Activated T-helper 2 cell treated with anti-CD3 and anti-CD28 coated beads, Interferon-gamma antibody, Interleukin-2, Interleukin-4, amounts not matched to agents 10 μg/mL and 5 μg/mL and 100 μg/mL, durations not matched to agents 14 hours and 24 hours and 36 hours (primary cell): ENCODE measurements around the gene RTTN. TPM values are rescaled to one million over a fixed set of nuclear protein-coding genes. Genes with fewer than 3 reads are reported as not detected.
"Not testable (repeated sequence)": the region's sequence is repeated elsewhere in the genome, so short reads cannot be mapped to it uniquely, and the experiment has no call there.

ENCODE experiments used
- DNase-seq: peaks from one replicate; pipeline ENCODE4 v3.0.0; 2021; ENCODE audit warnings: low spot score
- H3K27ac Mint-ChIP-seq: one replicate; pipeline ENCODE4 v1.8.0; 2021; ENCODE audit warnings: mixed read lengths
- H3K27me3 Mint-ChIP-seq: one replicate; pipeline ENCODE4 v1.8.0; 2021; ENCODE audit warnings: low read depth, mixed read lengths
- H3K36me3 Mint-ChIP-seq: one replicate; pipeline ENCODE4 v1.8.0; 2021; ENCODE audit warnings: low read depth, mixed read lengths
- H3K4me1 Mint-ChIP-seq: one replicate; pipeline ENCODE4 v1.8.0; 2021; ENCODE audit warnings: low read depth, mixed read lengths
- H3K4me3 Mint-ChIP-seq: one replicate; pipeline ENCODE4 v1.8.0; 2021; ENCODE audit warnings: low read depth, mild to moderate bottlenecking, moderate library complexity, mixed read lengths
- H3K9me3 Mint-ChIP-seq: one replicate; pipeline ENCODE4 v1.8.0; 2021; ENCODE audit warnings: mixed read lengths
- intact Hi-C: fragments of 100-400 bp; cut with micrococcal nuclease; formaldehyde crosslinking; loops from one replicate; pipeline ENCODE4 v1.15.1; 2023
- total RNA-seq: library from RNA; stranded (reverse); gene quantifications from 2 replicates; pipeline ENCODE4 v1.2.3, GENCODE V29; 2022

The RTTN gene
- total RNA-seq, 1 donor from 2014 or later = 21.0 TPM

DNA sequence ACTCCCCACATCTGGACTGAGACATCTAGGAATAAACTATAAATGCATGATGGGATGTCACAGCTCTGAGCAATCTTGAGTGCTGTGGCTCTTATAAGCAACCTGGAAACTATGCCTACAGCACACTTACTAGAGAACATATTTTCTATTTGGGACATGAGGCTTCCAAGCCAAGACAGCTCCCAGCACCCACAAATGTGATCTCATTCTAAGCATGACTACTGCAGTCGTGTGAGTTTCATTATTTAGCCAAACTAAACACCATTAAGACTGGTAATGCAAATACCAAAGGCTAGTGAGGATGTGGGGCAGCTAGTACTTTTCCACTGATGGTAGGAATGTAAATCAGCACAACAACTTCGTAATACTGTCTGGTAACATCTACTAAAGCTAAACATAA lies 72.5 kb downstream of the RTTN start:
- no peak for DNase-seq
- Mint-ChIP-seq H3K4me1 (peaks cover 7% of the 10 kb centered on the region), H3K4me3 (no peak overlapping the region), H3K27ac (no peak overlapping the region), H3K9me3 (no peaks in the 10 kb centered on the region), H3K36me3 (peaks cover 23% of the 10 kb centered on the region), H3K27me3 (no peaks in the 10 kb centered on the region)
- intact Hi-C loops = no loop called here

DNA sequence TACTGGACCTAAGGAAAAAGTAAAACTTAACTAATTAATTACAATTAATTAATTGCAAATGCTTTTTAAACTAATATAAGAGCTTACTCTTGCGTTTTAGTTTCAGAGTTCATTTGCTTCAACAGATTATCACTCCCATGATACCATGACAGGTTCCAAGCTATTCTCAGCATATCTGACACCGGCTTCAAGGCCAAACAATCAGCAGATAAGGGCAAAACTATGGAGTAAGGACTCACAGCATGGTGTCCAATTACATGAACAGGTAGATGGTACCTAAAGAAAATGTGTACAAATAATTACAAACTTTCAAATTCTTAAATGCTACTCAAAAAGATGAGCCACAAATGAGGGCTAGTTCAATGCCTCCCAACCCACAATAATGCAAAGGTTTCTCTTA lies 77.2 kb downstream of the RTTN start:
- no peaks in the 10 kb centered on the region for H3K9me3 Mint-ChIP-seq
- no peaks in the 10 kb centered on the region for H3K27me3 Mint-ChIP-seq
- H3K4me1 Mint-ChIP-seq = peaks cover 4% of the 10 kb centered on the region
- H3K36me3 Mint-ChIP-seq = peaks cover 25% of the 10 kb centered on the region
- H3K27ac Mint-ChIP-seq = no peak overlapping the region
- no peak overlapping the region for H3K4me3 Mint-ChIP-seq
- intact Hi-C loops = no loop called here
- DNase-seq = no peak

DNA sequence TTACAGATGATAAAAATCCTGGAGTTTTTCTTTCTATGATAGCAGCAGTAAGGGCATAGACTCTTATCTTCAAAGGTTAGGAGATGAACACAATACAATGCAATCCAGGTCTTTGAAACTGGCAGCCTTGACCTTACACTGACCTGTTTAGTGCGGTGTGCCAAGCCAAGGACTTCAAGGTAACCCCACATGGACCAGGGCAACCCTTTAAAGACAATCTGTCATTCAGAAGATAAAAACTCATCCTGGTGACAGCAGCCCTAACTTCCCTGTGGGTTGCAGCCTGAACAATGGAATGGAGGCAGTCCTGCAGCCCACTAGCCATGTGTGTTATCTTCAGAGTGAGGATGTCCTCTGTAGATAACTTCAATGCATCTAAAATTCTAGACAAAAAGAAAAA lies 78.1 kb downstream of the RTTN start:
- H3K27ac Mint-ChIP-seq = no peak overlapping the region
- no peaks in the 10 kb centered on the region for H3K27me3 Mint-ChIP-seq
- DNase-seq = no peak
- intact Hi-C loops = no loop called here
- H3K4me3 Mint-ChIP-seq = no peak overlapping the region
- H3K9me3 Mint-ChIP-seq = no peaks in the 10 kb centered on the region
- peaks cover 4% of the 10 kb centered on the region for H3K4me1 Mint-ChIP-seq
- H3K36me3 Mint-ChIP-seq = peaks cover 25% of the 10 kb centered on the region

DNA sequence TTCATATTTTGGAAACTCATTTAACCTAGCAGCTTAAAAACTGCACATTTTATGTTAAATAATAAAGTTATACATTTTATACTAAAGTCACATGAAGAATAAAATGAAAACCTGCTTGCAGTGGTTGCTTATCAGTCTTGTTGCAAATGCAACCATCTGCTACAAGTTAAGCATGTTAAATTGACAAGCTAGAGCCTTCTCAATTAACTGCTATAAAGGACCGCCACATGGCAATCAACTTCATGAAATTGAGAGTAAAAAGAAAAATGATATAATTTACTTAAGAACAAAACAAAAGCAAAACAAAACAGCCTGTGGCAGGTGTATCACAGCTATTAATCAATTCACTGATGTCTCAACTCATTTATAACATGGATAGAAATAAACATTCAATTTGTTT lies 78.7 kb downstream of the RTTN start:
- Mint-ChIP-seq H3K27ac (no peak overlapping the region), H3K9me3 (no peaks in the 10 kb centered on the region), H3K4me1 (peaks cover 4% of the 10 kb centered on the region), H3K4me3 (no peak overlapping the region), H3K27me3 (no peaks in the 10 kb centered on the region), H3K36me3 (peaks cover 25% of the 10 kb centered on the region)
- intact Hi-C loops = no loop called here
- no peak for DNase-seq

GRCh38 chr18:70124139-70124538 lies 81.3 kb downstream of the RTTN start:
- Mint-ChIP-seq H3K36me3 (peaks cover 17% of the 10 kb centered on the region), H3K27ac (no peak overlapping the region), H3K4me1 (peaks cover 1% of the 10 kb centered on the region), H3K9me3 (no peaks in the 10 kb centered on the region), H3K4me3 (no peak overlapping the region), H3K27me3 (no peaks in the 10 kb centered on the region)
- DNase-seq = no peak
- intact Hi-C loops = no loop called here

DNA sequence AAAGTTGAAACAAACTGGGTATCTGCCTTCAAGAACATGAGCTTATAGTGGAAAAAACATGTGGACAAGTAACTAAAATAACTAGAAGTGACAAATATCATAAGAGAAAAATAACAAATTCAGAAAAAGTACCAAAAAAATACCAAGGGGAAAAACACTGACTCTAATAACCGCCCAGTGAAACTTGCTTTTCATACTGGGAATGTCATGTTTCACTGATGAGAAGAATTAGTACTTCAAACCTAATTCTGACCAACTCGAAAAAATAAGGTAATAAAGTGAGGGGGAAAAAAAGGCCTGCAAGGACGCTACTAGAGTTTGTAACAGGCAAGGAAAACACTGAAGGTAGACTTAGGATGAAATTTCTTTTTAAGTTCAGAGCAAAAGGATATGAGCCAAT lies 83.6 kb downstream of the RTTN start:
- Mint-ChIP-seq H3K27ac (no peak overlapping the region), H3K4me1 (peaks cover 8% of the 10 kb centered on the region), H3K9me3 (no peaks in the 10 kb centered on the region), H3K36me3 (peaks cover 27% of the 10 kb centered on the region), H3K4me3 (no peak overlapping the region), H3K27me3 (no peaks in the 10 kb centered on the region)
- intact Hi-C loops = no loop called here
- DNase-seq = no peak

DNA sequence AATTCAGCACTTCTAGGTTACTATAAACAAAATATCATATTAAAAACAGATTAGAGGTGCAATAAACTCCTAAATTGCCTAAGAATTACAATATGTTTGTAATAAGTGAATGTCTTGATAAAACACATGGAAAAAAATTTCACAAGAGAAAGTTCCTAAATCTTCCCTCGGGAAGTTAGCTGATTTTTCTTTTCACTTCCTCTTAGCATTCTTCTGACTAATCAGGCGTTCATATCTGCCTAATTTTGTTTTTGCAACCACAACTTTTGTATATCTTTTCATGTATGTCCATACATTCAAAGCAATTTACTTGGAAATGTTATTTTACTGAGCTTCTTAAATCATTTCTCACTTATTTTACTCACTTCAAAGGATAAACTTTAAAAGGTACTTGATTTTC lies 88.5 kb downstream of the RTTN start:
- Mint-ChIP-seq H3K27ac (no peak overlapping the region), H3K4me1 (peaks cover 8% of the 10 kb centered on the region), H3K9me3 (no peaks in the 10 kb centered on the region), H3K36me3 (peaks cover 38% of the 10 kb centered on the region), H3K4me3 (no peak overlapping the region), H3K27me3 (no peaks in the 10 kb centered on the region)
- intact Hi-C loops = no loop called here
- no peak for DNase-seq

- intact Hi-C loops = no loop called here
- Mint-ChIP-seq H3K9me3 (no peaks in the 10 kb centered on the region), H3K4me1 (peaks cover 6% of the 10 kb centered on the region), H3K27me3 (no peaks in the 10 kb centered on the region), H3K4me3 (no peak overlapping the region), H3K36me3 (peaks cover 35% of the 10 kb centered on the region), H3K27ac (no peak overlapping the region)
- DNase-seq = no peak
Observed at GRCh38 chr18:70113511-70113910, 92.0 kb downstream of the RTTN start.

GRCh38 chr18:70110678-70111077 lies 94.8 kb downstream of the RTTN start:
- intact Hi-C loops = no loop called here
- peaks cover 43% of the 10 kb centered on the region for H3K36me3 Mint-ChIP-seq
- no peak overlapping the region for H3K27ac Mint-ChIP-seq
- no peaks in the 10 kb centered on the region for H3K9me3 Mint-ChIP-seq
- H3K27me3 Mint-ChIP-seq = no peaks in the 10 kb centered on the region
- H3K4me1 Mint-ChIP-seq = no peaks in the 10 kb centered on the region
- no peak for DNase-seq
- H3K4me3 Mint-ChIP-seq = no peak overlapping the region

DNA sequence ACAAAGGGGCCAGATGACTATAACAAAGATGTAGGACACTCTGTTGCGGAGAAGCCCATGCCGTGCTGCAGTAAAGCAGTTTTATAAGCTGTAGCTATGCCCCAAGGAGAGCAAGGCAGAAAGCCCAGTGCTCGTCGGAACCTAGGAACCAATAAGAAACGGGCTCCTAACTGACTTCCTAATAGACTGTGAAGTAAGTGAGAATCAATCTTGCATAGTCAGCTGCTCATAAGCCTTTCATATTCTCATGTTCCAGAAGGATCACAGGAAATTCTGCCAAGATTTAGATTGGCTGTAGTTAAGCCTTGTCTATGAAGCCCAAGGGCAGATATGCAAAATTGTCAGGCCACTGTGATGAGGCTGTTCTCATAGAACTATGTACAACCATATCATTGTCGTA lies 98.4 kb downstream of the RTTN start:
- intact Hi-C loops = no loop called here
- Mint-ChIP-seq H3K27ac (no peak overlapping the region), H3K4me3 (no peak overlapping the region), H3K27me3 (no peaks in the 10 kb centered on the region), H3K4me1 (no peaks in the 10 kb centered on the region), H3K9me3 (peaks cover 11% of the 10 kb centered on the region), H3K36me3 (peaks cover 57% of the 10 kb centered on the region)
- no peak for DNase-seq

GRCh38 chr18:70102854-70103253 lies 102.6 kb downstream of the RTTN start:
- H3K27me3 Mint-ChIP-seq, H3K27ac Mint-ChIP-seq, H3K4me1 Mint-ChIP-seq, intact Hi-C loops, H3K4me3 Mint-ChIP-seq, DNase-seq: not testable (repeated sequence)
- H3K9me3 Mint-ChIP-seq = peaks cover 48% of the 10 kb centered on the region
- peaks cover 63% of the 10 kb centered on the region for H3K36me3 Mint-ChIP-seq

DNA sequence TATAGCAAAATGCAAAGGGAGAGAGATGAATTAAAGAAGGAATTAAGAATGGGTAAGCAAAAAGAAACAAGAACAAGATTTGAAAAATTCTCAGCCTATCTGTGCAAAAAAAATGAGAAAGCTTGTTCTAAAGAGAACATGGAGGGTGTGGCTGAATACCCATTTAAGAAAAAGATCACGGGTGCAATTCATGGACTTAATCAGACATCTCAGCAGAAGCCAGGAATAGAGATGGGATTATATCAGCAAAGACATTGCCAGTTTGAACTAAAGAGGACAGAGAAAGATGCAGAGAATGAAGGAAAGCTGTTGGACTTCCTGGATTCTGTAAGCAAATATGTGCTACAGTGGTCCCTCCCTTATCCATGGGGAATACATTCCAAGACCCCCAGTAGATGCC lies 115.6 kb downstream of the RTTN start:
- no peaks in the 10 kb centered on the region for H3K4me1 Mint-ChIP-seq
- no peak for DNase-seq
- H3K4me3 Mint-ChIP-seq = no peak overlapping the region
- peak overlapping the region; percentile 26 for H3K27ac Mint-ChIP-seq
- intact Hi-C loops = loop anchor here (5.0 to 10.0 kb wide), 3 partner anchors 193 to 1243 kb away; no protein-coding TSS in a partner anchor
- peaks cover 31% of the 10 kb centered on the region for H3K36me3 Mint-ChIP-seq
- peaks cover 6% of the 10 kb centered on the region for H3K9me3 Mint-ChIP-seq
- no peaks in the 10 kb centered on the region for H3K27me3 Mint-ChIP-seq

GRCh38 chr18:70086085-70086484 lies 119.4 kb downstream of the RTTN start:
- no peaks in the 10 kb centered on the region for H3K4me1 Mint-ChIP-seq
- DNase-seq = no peak
- no peak overlapping the region for H3K27ac Mint-ChIP-seq
- no peaks in the 10 kb centered on the region for H3K27me3 Mint-ChIP-seq
- intact Hi-C loops = loop anchor here (2.0 to 10.0 kb wide), 4 partner anchors 189 to 1239 kb away; no protein-coding TSS in a partner anchor
- H3K36me3 Mint-ChIP-seq = peaks cover 26% of the 10 kb centered on the region
- H3K9me3 Mint-ChIP-seq = no peaks in the 10 kb centered on the region
- no peak overlapping the region for H3K4me3 Mint-ChIP-seq

DNA sequence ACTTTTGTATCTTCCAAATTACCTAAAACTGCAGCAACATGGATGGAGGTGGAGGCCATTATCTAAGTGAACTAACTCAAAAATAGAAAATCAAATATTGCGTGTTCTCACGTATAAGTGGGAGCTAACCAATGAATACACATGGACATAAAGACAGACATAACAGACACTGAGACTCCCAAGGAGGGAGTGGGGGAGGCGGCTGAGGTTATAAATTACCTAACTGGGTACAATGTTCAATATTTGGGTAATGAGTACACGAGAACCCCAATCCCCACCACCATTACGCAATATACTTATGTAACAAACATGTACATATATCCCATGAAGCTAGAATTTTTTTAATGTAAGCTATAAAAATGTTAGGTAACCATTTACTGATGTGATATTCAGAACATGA lies 119.8 kb downstream of the RTTN start:
- Mint-ChIP-seq H3K27me3 (no peaks in the 10 kb centered on the region), H3K9me3 (no peaks in the 10 kb centered on the region), H3K27ac (no peak overlapping the region), H3K4me3 (no peak overlapping the region), H3K4me1 (no peaks in the 10 kb centered on the region), H3K36me3 (peaks cover 26% of the 10 kb centered on the region)
- DNase-seq = no peak
- intact Hi-C loops = loop anchor here (2.0 to 10.0 kb wide), 4 partner anchors 188 to 1238 kb away; no protein-coding TSS in a partner anchor
